Fibroblast of lung (primary cell): ENCODE measurements around the gene CD6. TPM values are rescaled to one million over a fixed set of nuclear protein-coding genes. Genes with fewer than 3 reads are reported as not detected.

Experiments used
- DNase-seq, 2 donors: peaks; one replicate each; pipeline versions ENCODE4 v3.0.0 to v3.0.0-alpha.2; 2010; ENCODE audit warnings: low read depth in 2 of 2
- H2AFZ ChIP-seq: 2 replicates; pipeline ENCODE4 v1.5.1; 2012; ENCODE audit warnings: low read length, control low read depth, inconsistent platforms
- H3K27ac ChIP-seq: 2 replicates; pipeline ENCODE4 v1.5.1; 2011; ENCODE audit warnings: low read length, control low read depth; ENCODE audit not compliant: insufficient read depth
- H3K27me3 ChIP-seq: 2 replicates; pipeline ENCODE4 v1.5.1; 2011; ENCODE audit warnings: mild to moderate bottlenecking, low read length; ENCODE audit not compliant: control insufficient read depth, insufficient read depth
- H3K36me3 ChIP-seq: 2 replicates; pipeline ENCODE4 v1.5.1; 2011; ENCODE audit warnings: low read length; ENCODE audit not compliant: control insufficient read depth, insufficient read depth
- H3K4me1 ChIP-seq: 2 replicates; pipeline ENCODE4 v1.5.1; 2011; ENCODE audit warnings: low read length; ENCODE audit not compliant: control insufficient read depth, insufficient read depth; ENCODE audit errors: extremely low read depth
- H3K4me2 ChIP-seq: 2 replicates; pipeline ENCODE4 v1.5.1; 2011; ENCODE audit warnings: low read length, control low read depth; ENCODE audit not compliant: insufficient read depth; ENCODE audit errors: extremely low read depth
- H3K4me3 ChIP-seq, 4 experiments: fragments of 200-600 bp in 1 of 4; sonication (generic) in 1 of 4; replicated peaks in 1 of 4; 2 replicates each; pipeline ENCODE4 v1.5.1; 2011 to 2016; ENCODE audit warnings: low read length in 4 of 4, low read depth in 3 of 4, mild to moderate bottlenecking in 3 of 4, control low read depth in 2 of 4, inconsistent platforms in 1 of 4, mixed read lengths in 1 of 4; ENCODE audit not compliant: insufficient read depth in 1 of 4; ENCODE audit errors: control extremely low read depth in 1 of 4
- H3K79me2 ChIP-seq: 2 replicates; pipeline ENCODE4 v1.5.1; 2012; ENCODE audit warnings: mild to moderate bottlenecking, low read length, inconsistent platforms; ENCODE audit not compliant: control insufficient read depth, insufficient read depth
- H3K9ac ChIP-seq: 2 replicates; pipeline ENCODE4 v1.5.1; 2011; ENCODE audit warnings: mild to moderate bottlenecking, low read length, control low read depth; ENCODE audit not compliant: insufficient read depth
- H3K9me3 ChIP-seq: 2 replicates; pipeline ENCODE4 v1.5.1; 2012; ENCODE audit warnings: low read depth, low read length; ENCODE audit not compliant: control insufficient read depth, insufficient read depth
- H4K20me1 ChIP-seq: 2 replicates; pipeline ENCODE4 v1.5.1; 2011; ENCODE audit warnings: low read length; ENCODE audit not compliant: control insufficient read depth, insufficient read depth; ENCODE audit errors: extremely low read depth
- CTCF ChIP-seq, 2 donors: IDR thresholded peaks in 1 of 2; conservative IDR thresholded peaks in 1 of 2; 1 replicate in 1 of 2; 2 replicates in 1 of 2; pipeline ENCODE4 v1.5.1; 2011 to 2012; ENCODE audit warnings: low read length in 2 of 2, control low read depth in 1 of 2, inconsistent platforms in 1 of 2, low read depth in 1 of 2, mild to moderate bottlenecking in 1 of 2
- EZH2 ChIP-seq: IDR thresholded peaks from 2 replicates; pipeline ENCODE4 v1.5.1; 2012; ENCODE audit warnings: low read length, control low read depth, mild to moderate bottlenecking; ENCODE audit errors: missing control alignments
- polyA plus RNA-seq, 2 donors: library from polyadenylated mRNA; depleted of rRNA in 1 of 2; stranded (reverse) in 1 of 2; unstranded in 1 of 2; fragments of >200 nt; gene quantifications; 2 replicates each; pipeline ENCODE4 v1.2.1, GENCODE V29; 2011 to 2012; ENCODE audit warnings: missing spikeins in 1 of 2
- total RNA-seq: library from RNA; depleted of rRNA; stranded (reverse); fragments of >200 nt; gene quantifications from 2 replicates; pipeline ENCODE4 v1.2.1, GENCODE V29; 2014

Gene CD6
- total and polyA plus RNA-seq, 2 donors (not counting 1 experiment from before 2014, with no cell fraction given), result not detected

DNA sequence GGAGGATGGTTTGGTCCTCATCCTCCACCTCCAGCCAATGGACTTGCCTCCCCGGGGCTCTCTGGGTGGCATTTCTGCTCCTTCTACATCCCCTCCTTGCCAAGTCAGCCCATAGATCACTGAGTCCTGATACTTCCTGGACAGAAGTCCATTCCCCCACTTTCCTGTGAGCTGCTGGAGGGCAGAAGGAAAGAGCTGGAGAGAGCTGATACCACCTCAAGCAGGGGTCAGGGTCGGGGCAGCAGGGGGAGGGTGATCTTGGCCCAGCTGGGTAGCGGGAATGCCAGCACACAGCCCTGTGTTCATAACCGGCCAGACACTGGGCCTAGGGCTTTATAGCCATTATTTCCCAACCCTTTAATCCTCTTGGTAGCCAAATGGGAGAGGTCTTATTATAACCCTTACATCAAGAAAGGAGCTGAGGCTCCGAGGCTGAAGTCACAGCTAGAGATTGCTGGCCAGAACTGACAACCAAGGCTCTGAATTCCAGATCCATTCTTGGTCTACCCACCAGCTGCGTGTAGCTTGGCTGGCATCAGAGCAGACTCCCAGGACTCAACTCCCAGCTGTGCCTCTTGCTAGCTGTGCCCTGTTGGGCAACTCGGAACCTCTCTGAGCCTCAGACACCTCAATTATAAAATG, 39.9 kb downstream of the CD6 start:
- DNase-seq, result no peak
- Histone ChIP-seq H2AFZ (no peak overlapping the region), H4K20me1 (peaks cover 2% of the 10 kb centered on the region), H3K27ac (no peak overlapping the region), H3K27me3 (peaks cover 38% of the 10 kb centered on the region), H3K79me2 (no peaks in the 10 kb centered on the region), H3K4me1 (no peaks in the 10 kb centered on the region), H3K9ac (no peak overlapping the region), H3K9me3 (no peaks in the 10 kb centered on the region), H3K36me3 (no peaks in the 10 kb centered on the region), H3K4me2 (no peak overlapping the region), H3K4me3 (no peak overlapping the region)
- TF ChIP-seq EZH2, result no peak

DNA sequence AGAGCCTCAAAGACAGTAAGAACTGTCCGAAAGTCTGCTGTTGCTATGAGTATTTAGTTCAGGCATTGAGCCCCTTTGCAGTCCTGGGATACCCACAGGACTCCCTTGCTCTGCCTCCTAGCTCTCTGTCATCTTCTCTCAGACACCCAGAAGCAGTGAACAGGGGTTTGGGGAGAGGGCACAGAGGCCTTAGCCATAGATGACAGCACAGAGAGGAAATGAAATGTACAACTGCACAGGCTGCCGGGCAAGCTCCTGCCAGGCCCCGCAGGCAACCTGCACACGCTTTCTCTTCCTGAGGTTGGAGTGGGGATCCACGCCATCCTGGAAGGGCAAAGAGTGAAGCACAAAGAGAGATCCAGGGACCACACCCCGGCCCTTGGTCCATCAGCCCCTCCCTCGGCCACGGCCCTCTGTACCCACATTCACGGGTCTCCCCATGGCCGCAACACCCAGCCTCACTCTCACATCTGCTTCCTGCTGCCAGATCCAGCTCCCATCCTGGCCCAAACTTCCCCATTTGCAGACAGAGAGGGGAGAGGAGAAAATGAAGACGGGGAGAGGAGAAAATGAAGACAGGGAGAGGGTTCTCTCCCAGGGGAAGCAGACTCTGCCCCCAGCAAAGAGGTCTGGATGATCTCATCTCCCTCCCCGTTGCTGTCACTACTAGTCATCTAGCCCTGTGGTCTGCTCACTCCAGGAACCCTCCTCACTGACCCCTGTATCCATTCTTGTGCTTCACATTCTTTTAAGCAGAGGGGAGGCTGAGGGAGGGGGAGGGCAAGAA, 40.7 kb downstream of the CD6 start:
- Histone ChIP-seq H3K4me1 (no peaks in the 10 kb centered on the region), H3K4me3 (no peak overlapping the region), H4K20me1 (peaks cover 2% of the 10 kb centered on the region), H2AFZ (no peak overlapping the region), H3K79me2 (no peaks in the 10 kb centered on the region), H3K4me2 (no peak overlapping the region), H3K36me3 (no peaks in the 10 kb centered on the region), H3K9ac (no peak overlapping the region), H3K27ac (no peak overlapping the region), H3K9me3 (no peaks in the 10 kb centered on the region), H3K27me3 (peaks cover 33% of the 10 kb centered on the region)
- no peak for TF ChIP-seq CTCF (conservative IDR thresholded peaks at IDR 0.05 in 1 of 2, IDR thresholded peaks at IDR 0.05 in 1 of 2; ENCODE audit: low read depth in 1 of 2, low read length in 2 of 2)
- TF ChIP-seq EZH2, result no peak
- peak in 1 of 2 donors; percentile 43 for DNase-seq

DNA sequence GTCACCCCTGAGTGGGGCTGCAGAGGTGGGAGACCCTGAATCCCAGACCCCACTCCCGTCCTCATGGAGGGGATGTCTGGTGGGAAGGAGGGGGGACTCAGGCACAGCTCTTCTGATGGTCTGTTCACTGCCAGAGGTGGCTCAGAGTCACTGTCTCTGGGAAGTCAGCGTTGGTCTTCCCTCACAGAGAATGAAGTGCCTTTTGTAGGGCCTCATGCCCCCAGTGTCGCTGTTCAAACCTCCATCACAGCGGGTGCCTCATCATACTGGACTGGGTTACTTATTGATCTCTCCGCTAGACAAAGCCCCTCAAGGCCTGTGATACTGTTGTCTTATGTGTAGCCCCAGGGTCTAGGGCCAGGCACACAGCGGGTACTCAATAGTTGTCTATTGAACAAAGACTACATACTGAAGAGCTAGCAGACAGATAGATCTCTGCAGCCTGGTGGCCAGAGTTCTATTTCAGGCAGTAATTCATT, 41.3 kb downstream of the CD6 start:
- H3K27me3 ChIP-seq, result peaks cover 29% of the 10 kb centered on the region

More for the DNA sequence above, 41.3 kb downstream of the CD6 start:
- TF ChIP-seq EZH2 (no peak), CTCF (conservative IDR thresholded peaks at IDR 0.05 in 1 of 2, IDR thresholded peaks at IDR 0.05 in 1 of 2; ENCODE audit: low read depth in 1 of 2, low read length in 2 of 2) (no peak)
- Histone ChIP-seq H3K36me3 (no peaks in the 10 kb centered on the region), H3K9me3 (no peaks in the 10 kb centered on the region), H3K4me1 (no peaks in the 10 kb centered on the region), H3K9ac (no peak overlapping the region), H2AFZ (no peak overlapping the region), H3K27ac (no peak overlapping the region), H3K4me3 (no peak overlapping the region), H3K79me2 (no peaks in the 10 kb centered on the region), H4K20me1 (peaks cover 2% of the 10 kb centered on the region), H3K4me2 (no peak overlapping the region)
- DNase-seq, result no peak
